Caco-2 (cell line): Measurements from ENCODE around the gene SHANK2. TPM values are rescaled to one million over a fixed set of nuclear protein-coding genes. Genes with fewer than 3 reads are reported as not detected.

ENCODE experiments used
- BruUV-seq: library from RNA; stranded (reverse); fragments of 400-500 nt; replicated peaks from 2 replicates; lab custom pipeline; 2021; lab: Mats Ljungman, UMichigan
- CTCF ChIA-PET: fragments of 300-600 bp; sonication (Branson Sonifier 250); formaldehyde crosslinking; loops from one replicate; lab custom pipeline; 2022; ENCODE audit warnings: antibody characterized with exemption; lab: Charles Lee
- POLR2A ChIA-PET: fragments of 300-600 bp; sonication (Branson Sonifier 250); formaldehyde crosslinking; loops from one replicate; lab custom pipeline; 2022; ENCODE audit warnings: antibody characterized with exemption; lab: Charles Lee
- DNase-seq, 2 experiments: peaks; one replicate each; pipeline versions ENCODE4 v3.0.0 to v3.0.0-alpha.2; 2020 to 2022
- H3K27me3 ChIP-seq: replicated peaks from 2 replicates; pipeline ENCODE4 v1.6.0; 2011; ENCODE audit warnings: low read length; ENCODE audit not compliant: control insufficient read depth, insufficient read depth
- H3K36me3 ChIP-seq: 2 replicates; pipeline ENCODE4 v1.5.1; 2011; ENCODE audit warnings: low read length; ENCODE audit not compliant: control insufficient read depth, insufficient read depth
- H3K4me1 ChIP-seq: fragments of 250-450 bp; sonication (Bioruptor Pico); 2 replicates; pipeline ENCODE4 v1.5.1; 2020; ENCODE audit warnings: mild to moderate bottlenecking
- H3K4me3 ChIP-seq: 2 replicates; pipeline ENCODE4 v1.5.1; 2011; ENCODE audit warnings: low read depth, mild to moderate bottlenecking, control low read depth, low read length
- H3K9me3 ChIP-seq: fragments of 250-450 bp; sonication (Bioruptor Pico); 2 replicates; pipeline ENCODE4 v1.5.1; 2020; ENCODE audit warnings: mild to moderate bottlenecking, moderate library complexity
- H3K27ac Mint-ChIP-seq: one replicate; pipeline ENCODE4 v1.8.0; 2022; ENCODE audit warnings: mixed read lengths; ENCODE audit not compliant: unreplicated experiment
- H3K27me3 Mint-ChIP-seq: one replicate; pipeline ENCODE4 v1.8.0; 2022; ENCODE audit warnings: mixed read lengths; ENCODE audit not compliant: insufficient read depth, unreplicated experiment
- H3K36me3 Mint-ChIP-seq: one replicate; pipeline ENCODE4 v1.8.0; 2022; ENCODE audit warnings: mild to moderate bottlenecking, mixed read lengths; ENCODE audit not compliant: insufficient read depth, unreplicated experiment
- H3K4me1 Mint-ChIP-seq: one replicate; pipeline ENCODE4 v1.8.0; 2022; ENCODE audit warnings: low read depth, mixed read lengths; ENCODE audit not compliant: unreplicated experiment
- H3K4me3 Mint-ChIP-seq: one replicate; pipeline ENCODE4 v1.8.0; 2022; ENCODE audit warnings: mild to moderate bottlenecking, moderate library complexity, mixed read lengths; ENCODE audit not compliant: unreplicated experiment
- H3K9me3 Mint-ChIP-seq: one replicate; pipeline ENCODE4 v1.8.0; 2022; ENCODE audit warnings: mixed read lengths; ENCODE audit not compliant: unreplicated experiment
- intact Hi-C: fragments of 100-400 bp; cut with micrococcal nuclease; formaldehyde crosslinking; loops from one replicate; pipeline ENCODE4 v1.10.0; 2022; ENCODE audit not compliant: unreplicated experiment
- total RNA-seq: library from RNA; stranded (reverse); gene quantifications from 2 replicates; pipeline ENCODE4 v1.2.3, GENCODE V29; 2022
- TF ChIP-seq, protein P1 (sequence below), 2 experiments: fragments of 200-600 bp in 1 of 2; IDR thresholded peaks; 1 replicate in 1 of 2; 2 replicates in 1 of 2; pipeline versions ENCODE4 v1.5.1 to v1.8.0; 2011 to 2022; ENCODE audit warnings: antibody characterized with exemption in 1 of 2, control low read depth in 1 of 2, inconsistent platforms in 1 of 2, low read depth in 1 of 2, low read length in 1 of 2, mild to moderate bottlenecking in 1 of 2, moderate library complexity in 1 of 2; ENCODE audit not compliant: insufficient read depth in 1 of 2, severe bottlenecking in 1 of 2, unreplicated experiment in 1 of 2

SHANK2 gene
- total RNA-seq, 1 experiment from 2014 or later: 177 TPM

DNA sequence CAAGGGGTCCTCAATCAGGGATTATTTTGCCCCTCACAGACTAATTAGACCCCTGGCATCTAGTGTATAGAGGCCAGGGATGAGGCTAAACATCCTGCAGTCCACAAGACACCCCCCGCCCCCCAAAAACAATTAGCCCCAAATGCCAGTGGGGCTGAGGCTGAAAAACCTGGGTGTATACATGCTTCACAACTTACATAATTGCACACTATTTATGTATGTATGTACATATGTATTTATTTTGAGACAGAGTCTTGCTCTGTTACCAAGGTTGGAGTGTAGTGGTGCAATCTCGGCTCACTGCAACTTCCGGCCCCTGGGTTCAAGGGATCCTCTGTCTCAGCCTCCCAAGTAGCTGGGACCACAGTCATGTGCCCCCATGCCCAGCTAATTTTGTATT, 28.8 kb upstream of the SHANK2 start:
- BruUV-seq: no TSS peak

DNA sequence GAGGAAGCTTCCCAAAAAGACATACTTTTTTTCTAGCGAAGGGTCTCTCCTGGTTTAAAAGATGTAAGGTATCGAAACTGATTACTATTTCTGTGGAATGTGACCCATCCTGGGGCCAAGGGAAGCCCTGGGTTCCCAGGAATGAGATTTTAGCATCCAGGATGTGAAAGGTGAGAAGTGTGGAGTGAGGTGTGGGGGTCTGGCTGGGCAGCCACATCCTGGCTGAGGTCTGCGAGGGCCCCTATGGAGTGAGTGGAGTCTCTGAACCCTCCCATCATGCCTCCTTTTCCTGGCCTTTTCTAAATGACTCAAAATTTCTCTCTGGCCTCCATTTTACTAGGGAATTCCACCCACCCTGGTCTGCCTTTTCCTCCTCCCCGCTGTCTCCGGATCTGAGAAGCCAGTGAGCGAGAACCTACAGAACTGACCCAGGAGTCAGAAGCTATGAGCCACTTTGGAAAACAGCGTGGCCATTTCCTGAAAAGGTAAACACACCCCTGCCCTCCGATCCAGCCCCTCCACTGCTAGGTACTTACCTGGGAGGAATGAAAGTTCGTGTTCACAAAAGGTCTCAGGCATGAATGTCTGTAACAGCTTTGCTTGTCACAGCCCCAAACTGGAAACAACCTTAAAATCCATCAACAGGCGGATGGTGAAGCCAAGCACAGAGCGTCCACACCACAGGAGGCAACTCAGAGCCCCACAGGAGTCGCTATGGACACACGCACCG, 27.7 kb upstream of the SHANK2 start:
- H3K4me3 ChIP-seq: no peak overlapping the region
- CTCF ChIA-PET: no interaction called here
- POLR2A ChIA-PET: interaction anchor here (0.7 kb wide), 1 partner anchor 27 kb away, joined by 3 read pairs; no protein-coding TSS in a partner anchor

More for the DNA sequence above, 28.8 kb upstream of the SHANK2 start:
- Histone ChIP-seq H3K9me3 (no peaks in the 10 kb centered on the region), H3K4me3 (no peak overlapping the region), H3K36me3 (no peaks in the 10 kb centered on the region), H3K4me1 (peaks cover 45% of the 10 kb centered on the region), H3K27me3 (no peaks in the 10 kb centered on the region)
- Mint-ChIP-seq H3K9me3 (no peaks in the 10 kb centered on the region), H3K36me3 (peaks cover 8% of the 10 kb centered on the region), H3K4me3 (no peak overlapping the region), H3K27ac (peak overlapping the region; percentile 71), H3K4me1 (peaks cover 45% of the 10 kb centered on the region), H3K27me3 (no peaks in the 10 kb centered on the region)
- POLR2A ChIA-PET: no interaction called here
- intact Hi-C loops: no loop called here
- DNase-seq: peak in 1 of 2 experiments; percentile 5
- TF ChIP-seq, protein P1, sequence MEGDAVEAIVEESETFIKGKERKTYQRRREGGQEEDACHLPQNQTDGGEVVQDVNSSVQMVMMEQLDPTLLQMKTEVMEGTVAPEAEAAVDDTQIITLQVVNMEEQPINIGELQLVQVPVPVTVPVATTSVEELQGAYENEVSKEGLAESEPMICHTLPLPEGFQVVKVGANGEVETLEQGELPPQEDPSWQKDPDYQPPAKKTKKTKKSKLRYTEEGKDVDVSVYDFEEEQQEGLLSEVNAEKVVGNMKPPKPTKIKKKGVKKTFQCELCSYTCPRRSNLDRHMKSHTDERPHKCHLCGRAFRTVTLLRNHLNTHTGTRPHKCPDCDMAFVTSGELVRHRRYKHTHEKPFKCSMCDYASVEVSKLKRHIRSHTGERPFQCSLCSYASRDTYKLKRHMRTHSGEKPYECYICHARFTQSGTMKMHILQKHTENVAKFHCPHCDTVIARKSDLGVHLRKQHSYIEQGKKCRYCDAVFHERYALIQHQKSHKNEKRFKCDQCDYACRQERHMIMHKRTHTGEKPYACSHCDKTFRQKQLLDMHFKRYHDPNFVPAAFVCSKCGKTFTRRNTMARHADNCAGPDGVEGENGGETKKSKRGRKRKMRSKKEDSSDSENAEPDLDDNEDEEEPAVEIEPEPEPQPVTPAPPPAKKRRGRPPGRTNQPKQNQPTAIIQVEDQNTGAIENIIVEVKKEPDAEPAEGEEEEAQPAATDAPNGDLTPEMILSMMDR (IDR thresholded peaks at IDR 0.05; ENCODE audit: insufficient read depth in 1 of 2, low read depth in 1 of 2, low read length in 1 of 2, severe bottlenecking in 1 of 2, unreplicated experiment in 1 of 2): no peak
- CTCF ChIA-PET: no interaction called here

DNA sequence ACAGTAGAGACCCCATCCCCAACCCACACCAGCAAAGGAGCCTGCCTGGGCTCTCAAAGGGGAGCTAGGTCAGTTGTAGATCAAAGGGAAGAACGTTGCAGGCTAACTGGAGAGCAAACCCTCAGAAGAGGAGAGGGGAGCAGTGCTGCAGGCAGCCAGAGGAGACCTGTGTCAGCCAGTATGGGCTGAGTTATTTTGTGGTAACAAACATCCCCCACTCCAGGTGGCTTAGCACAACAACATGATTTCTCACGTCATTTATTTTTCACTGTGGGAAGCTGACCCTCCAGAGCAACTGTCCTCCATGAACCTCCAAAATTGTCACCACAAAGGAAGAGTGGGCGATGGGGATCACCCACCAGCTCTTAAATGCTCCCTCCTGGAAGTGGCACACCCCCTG, 19.8 kb upstream of the SHANK2 start:
- H3K4me1 Mint-ChIP-seq: peaks cover 27% of the 10 kb centered on the region
- POLR2A ChIA-PET: interaction anchor here (0.5 kb wide), 1 partner anchor 19 kb away, joined by 8 read pairs; no protein-coding TSS in a partner anchor
- TF ChIP-seq, protein P1 (IDR thresholded peaks at IDR 0.05; ENCODE audit: insufficient read depth in 1 of 2, low read depth in 1 of 2, low read length in 1 of 2, severe bottlenecking in 1 of 2, unreplicated experiment in 1 of 2): no peak

More for the DNA sequence above, 27.7 kb upstream of the SHANK2 start:
- peaks cover 44% of the 10 kb centered on the region for H3K4me1 ChIP-seq
- H3K27me3 Mint-ChIP-seq: no peaks in the 10 kb centered on the region
- peaks cover 37% of the 10 kb centered on the region for H3K4me1 Mint-ChIP-seq
- H3K4me3 Mint-ChIP-seq: no peak overlapping the region
- no peaks in the 10 kb centered on the region for H3K9me3 ChIP-seq
- intact Hi-C loops: no loop called here
- no peaks in the 10 kb centered on the region for H3K36me3 ChIP-seq
- H3K36me3 Mint-ChIP-seq: peaks cover 8% of the 10 kb centered on the region
- peak in 1 of 2 experiments; percentile 24 for DNase-seq
- no peaks in the 10 kb centered on the region for H3K27me3 ChIP-seq
- peak overlapping the region; percentile 71 for H3K27ac Mint-ChIP-seq
- BruUV-seq: no TSS peak
- peaks cover 7% of the 10 kb centered on the region for H3K9me3 Mint-ChIP-seq
- TF ChIP-seq, protein P1 (IDR thresholded peaks at IDR 0.05; ENCODE audit: insufficient read depth in 1 of 2, low read depth in 1 of 2, low read length in 1 of 2, severe bottlenecking in 1 of 2, unreplicated experiment in 1 of 2): no peak

More for the DNA sequence above, 19.8 kb upstream of the SHANK2 start:
- Mint-ChIP-seq H3K27me3 (no peaks in the 10 kb centered on the region), H3K9me3 (peaks cover 32% of the 10 kb centered on the region), H3K36me3 (peaks cover 4% of the 10 kb centered on the region), H3K4me3 (no peak overlapping the region), H3K27ac (no peak overlapping the region)
- H3K27me3 ChIP-seq: no peaks in the 10 kb centered on the region
- H3K4me3 ChIP-seq: no peak overlapping the region
- peaks cover 24% of the 10 kb centered on the region for H3K9me3 ChIP-seq
- intact Hi-C loops: no loop called here
- BruUV-seq: no TSS peak
- DNase-seq: peak in 1 of 2 experiments; percentile 20
- CTCF ChIA-PET: interaction anchor here (0.6 kb wide), 1 partner anchor 156 kb away, joined by 3 read pairs; no protein-coding TSS in a partner anchor
- H3K36me3 ChIP-seq: no peaks in the 10 kb centered on the region
- H3K4me1 ChIP-seq: peaks cover 35% of the 10 kb centered on the region
